GM18870 (cell line): ENCODE measurements around the gene PAX7.

Experiments used
- ATAC-seq: cut with Tn5 transposase; IDR thresholded peaks from one replicate; pipeline ENCODE4 v1.9.1; 2021; ENCODE audit warnings: moderate library complexity; ENCODE audit not compliant: unreplicated experiment

The PAX7 gene

GRCh38 chr1:18618546-18619466, 11.8 kb upstream of the PAX7 start:
- no peak for ATAC-seq

- ATAC-seq: no peak
These were observed 11.2 kb upstream of the PAX7 start for GRCh38 chr1:18619467-18619835.

GRCh38 chr1:18628511-18628910, 2.1 kb upstream of the PAX7 start:
- ATAC-seq: no peak

GRCh38 chr1:18629659-18630510, 761 bp upstream of the PAX7 start:
- ATAC-seq: no peak

- ATAC-seq: no peak
These were observed 1.0 kb downstream of the PAX7 start for GRCh38 chr1:18631496-18632217.

- no peak for ATAC-seq
These were observed 1.6 kb downstream of the PAX7 start for GRCh38 chr1:18632218-18632588.

- no peak for ATAC-seq
These were observed 2.3 kb downstream of the PAX7 start for GRCh38 chr1:18632783-18633421.

- no peak for ATAC-seq
These were observed 2.9 kb downstream of the PAX7 start for GRCh38 chr1:18633422-18634155.

GRCh38 chr1:18634276-18634675, 3.6 kb downstream of the PAX7 start:
- ATAC-seq: no peak

GRCh38 chr1:18635070-18635577, 4.5 kb downstream of the PAX7 start:
- no peak for ATAC-seq

GRCh38 chr1:18635891-18636595, 5.4 kb downstream of the PAX7 start:
- no peak for ATAC-seq

GRCh38 chr1:18636596-18637508, 6.2 kb downstream of the PAX7 start:
- ATAC-seq: no peak

- ATAC-seq: no peak
These were observed 6.9 kb downstream of the PAX7 start for GRCh38 chr1:18637511-18637960.

GRCh38 chr1:18637962-18638834, 7.6 kb downstream of the PAX7 start:
- no peak for ATAC-seq

GRCh38 chr1:18638835-18639364, 8.3 kb downstream of the PAX7 start:
- no peak for ATAC-seq

- no peak for ATAC-seq
These were observed 8.9 kb downstream of the PAX7 start for GRCh38 chr1:18639368-18640055.
